WTC11 (cell line): Measurements from ENCODE around the gene CBFA2T2. TPM values are rescaled to one million over a fixed set of nuclear protein-coding genes. Genes with fewer than 3 reads are reported as not detected.

Experiments
- ATAC-seq: fragments of 200-7000 bp; cut with Tn5 transposase; 2 replicates; pipeline ENCODE4 v1.10.0; 2021; ENCODE audit warnings: mild to moderate bottlenecking, moderate library complexity
- CTCF ChIA-PET: fragments of 300-600 bp; sonication (Branson Sonifier 250); formaldehyde crosslinking; loops from one replicate; lab custom pipeline; 2021; ENCODE audit warnings: antibody characterized with exemption; lab: Charles Lee
- POLR2A ChIA-PET: fragments of 350-600 bp; sonication (Branson Sonifier 250); formaldehyde crosslinking; loops from one replicate; lab custom pipeline; 2021; ENCODE audit warnings: antibody characterized with exemption; lab: Charles Lee
- DNase-seq: peaks from one replicate; pipeline ENCODE4 v3.0.0; 2021; ENCODE audit warnings: low spot score
- H3K27ac Mint-ChIP-seq: 2 replicates; pipeline ENCODE4 v1.8.0; 2021; ENCODE audit warnings: mixed read lengths
- H3K27me3 Mint-ChIP-seq: 2 replicates; pipeline ENCODE4 v1.8.0; 2021; ENCODE audit warnings: low read depth, mild to moderate bottlenecking, moderate library complexity, mixed read lengths
- H3K36me3 Mint-ChIP-seq: 2 replicates; pipeline ENCODE4 v1.8.0; 2021; ENCODE audit warnings: mixed read lengths
- H3K4me1 Mint-ChIP-seq: 2 replicates; pipeline ENCODE4 v1.8.0; 2022; ENCODE audit warnings: mixed read lengths
- H3K4me3 Mint-ChIP-seq: 2 replicates; pipeline ENCODE4 v1.8.0; 2021; ENCODE audit warnings: mild to moderate bottlenecking, moderate library complexity, mixed read lengths
- H3K9me3 Mint-ChIP-seq: 2 replicates; pipeline ENCODE4 v1.8.0; 2021; ENCODE audit warnings: mixed read lengths
- ESRRA ChIP-seq: sonication (generic); formaldehyde crosslinking; IDR thresholded peaks from 2 replicates; pipeline ENCODE4 v1.8.1; 2022; ENCODE audit warnings: mild to moderate bottlenecking, missing genetic modification reagents, borderline replicate concordance
- FOXJ3 ChIP-seq: sonication (generic); formaldehyde crosslinking; IDR thresholded peaks from 2 replicates; pipeline ENCODE4 v1.9.0; 2021; ENCODE audit warnings: missing genetic modification reagents, mild to moderate bottlenecking, borderline replicate concordance
- GABPB1 ChIP-seq: sonication (generic); formaldehyde crosslinking; IDR thresholded peaks from 2 replicates; pipeline ENCODE4 v1.8.1; 2023; ENCODE audit warnings: mild to moderate bottlenecking, missing genetic modification reagents
- GRHL2 ChIP-seq: fragments of 250-450 bp; sonication (Bioruptor Pico); IDR thresholded peaks from 2 replicates; pipeline ENCODE4 v1.8.0; 2022; ENCODE audit warnings: mild to moderate bottlenecking, moderate library complexity; ENCODE audit not compliant: insufficient replicate concordance, severe bottlenecking
- MXD4 ChIP-seq: fragments of 250-450 bp; sonication (Bioruptor Pico); IDR thresholded peaks from 2 replicates; pipeline ENCODE4 v1.8.0; 2021; ENCODE audit warnings: mild to moderate bottlenecking, moderate library complexity, borderline replicate concordance
- NR1H2 ChIP-seq: sonication (generic); formaldehyde crosslinking; IDR thresholded peaks from 2 replicates; pipeline ENCODE4 v1.9.0; 2021; ENCODE audit warnings: mild to moderate bottlenecking, moderate library complexity, missing genetic modification reagents
- NR2C2 ChIP-seq: sonication (generic); formaldehyde crosslinking; IDR thresholded peaks from 2 replicates; pipeline ENCODE4 v1.8.0; 2022; ENCODE audit warnings: mild to moderate bottlenecking, missing genetic modification reagents
- TEAD4 ChIP-seq: sonication (generic); formaldehyde crosslinking; IDR thresholded peaks from 2 replicates; pipeline ENCODE4 v1.8.0; 2022; ENCODE audit warnings: mild to moderate bottlenecking, missing genetic modification reagents
- TP53 ChIP-seq: sonication (generic); formaldehyde crosslinking; IDR thresholded peaks from 2 replicates; pipeline ENCODE4 v1.8.1; 2023; ENCODE audit warnings: mild to moderate bottlenecking, missing genetic modification reagents
- ZNF416 ChIP-seq: fragments of 250-450 bp; sonication (Bioruptor Pico); IDR thresholded peaks from 2 replicates; pipeline ENCODE4 v1.9.0; 2021; ENCODE audit warnings: mild to moderate bottlenecking, inconsistent platforms
- total RNA-seq: library from RNA; stranded (reverse); gene quantifications from 3 replicates; pipeline ENCODE4 v1.2.3, GENCODE V29; 2021
- TF ChIP-seq, protein P1 (sequence below): sonication (generic); formaldehyde crosslinking; IDR thresholded peaks from 2 replicates; pipeline ENCODE4 v1.8.1; 2023; ENCODE audit warnings: mild to moderate bottlenecking, missing genetic modification reagents, moderate library complexity
- TF ChIP-seq, protein P2 (sequence below): sonication (generic); formaldehyde crosslinking; IDR thresholded peaks from 2 replicates; pipeline ENCODE4 v1.8.1; 2023; ENCODE audit warnings: mild to moderate bottlenecking, missing genetic modification reagents
- TF ChIP-seq, protein P3 (sequence below): sonication (generic); formaldehyde crosslinking; IDR thresholded peaks from 2 replicates; pipeline ENCODE4 v1.8.1; 2022; ENCODE audit warnings: mild to moderate bottlenecking, missing genetic modification reagents, moderate library complexity, borderline replicate concordance
- TF ChIP-seq, protein P4 (sequence below): sonication (generic); formaldehyde crosslinking; IDR thresholded peaks from 2 replicates; pipeline ENCODE4 v1.8.0; 2022; ENCODE audit warnings: mild to moderate bottlenecking, missing genetic modification reagents
- TF ChIP-seq, protein P5 (sequence below): fragments of 250-450 bp; sonication (Bioruptor Pico); IDR thresholded peaks from 2 replicates; pipeline ENCODE4 v2.1.2; 2022; ENCODE audit warnings: mild to moderate bottlenecking, moderate library complexity
- TF ChIP-seq, protein P6 (sequence below): sonication (generic); formaldehyde crosslinking; IDR thresholded peaks from 2 replicates; pipeline ENCODE4 v1.8.1; 2022; ENCODE audit warnings: missing genetic modification reagents, borderline replicate concordance
- TF ChIP-seq, protein P7 (sequence below): fragments of 200-600 bp; IDR thresholded peaks from 2 replicates; pipeline ENCODE4 v1.8.0; 2022; ENCODE audit warnings: antibody characterized with exemption
- TF ChIP-seq, protein P8 (sequence below): sonication (generic); formaldehyde crosslinking; IDR thresholded peaks from 2 replicates; pipeline ENCODE4 v1.8.0; 2022; ENCODE audit warnings: mild to moderate bottlenecking, missing genetic modification reagents

Gene CBFA2T2
- total RNA-seq, 1 experiment from 2014 or later, result 22.1 TPM

DNA sequence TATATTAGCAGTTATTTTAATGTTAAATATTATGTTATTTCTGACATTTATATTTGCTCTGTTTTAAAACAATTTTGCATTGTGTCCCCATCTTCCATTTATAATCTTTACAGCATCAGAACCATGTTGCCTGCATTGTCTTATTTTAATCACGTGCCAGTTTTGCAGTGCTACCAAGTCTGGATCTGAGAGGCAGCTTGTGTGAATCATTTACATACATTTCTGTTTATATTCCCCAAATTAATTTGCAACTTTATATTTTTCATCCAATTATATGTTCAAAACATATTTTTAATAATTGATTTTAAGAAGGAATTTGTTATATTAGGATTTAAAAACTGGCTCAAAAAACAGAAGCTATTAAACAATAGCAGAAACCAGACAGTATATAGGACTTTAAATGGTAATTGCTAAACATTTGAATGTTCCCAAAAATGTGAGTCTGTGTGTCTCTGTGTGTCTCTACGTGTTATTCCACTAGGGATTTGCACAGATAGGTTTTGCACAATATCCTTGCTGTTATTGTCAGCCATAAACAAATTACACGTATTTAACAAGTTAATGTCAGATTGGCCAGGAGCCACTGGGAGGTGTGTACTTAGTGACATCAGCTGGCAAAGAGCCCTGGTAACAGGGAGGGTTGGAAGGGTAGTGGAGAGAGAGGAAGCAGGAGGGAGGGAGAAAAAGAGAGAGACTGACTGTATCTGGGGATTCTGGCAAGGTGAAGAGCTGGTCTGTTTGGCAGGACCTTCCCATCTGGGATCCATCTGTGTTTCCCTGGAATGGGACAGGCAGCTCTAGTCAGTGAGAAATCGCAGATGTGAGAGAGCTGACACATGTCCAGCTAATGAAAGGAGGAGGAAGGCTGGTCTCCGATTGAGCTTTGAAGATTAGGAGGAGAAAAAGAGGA is 72.1 kb downstream of the CBFA2T2 start:
- DNase-seq, result no peak
- CTCF ChIA-PET, result interaction anchor here (1.0 to 1.2 kb wide), 3 partner anchors 15 to 105 kb away, joined by 3 read pairs; no protein-coding TSS in a partner anchor
- no peak overlapping the region for H3K4me3 Mint-ChIP-seq

DNA sequence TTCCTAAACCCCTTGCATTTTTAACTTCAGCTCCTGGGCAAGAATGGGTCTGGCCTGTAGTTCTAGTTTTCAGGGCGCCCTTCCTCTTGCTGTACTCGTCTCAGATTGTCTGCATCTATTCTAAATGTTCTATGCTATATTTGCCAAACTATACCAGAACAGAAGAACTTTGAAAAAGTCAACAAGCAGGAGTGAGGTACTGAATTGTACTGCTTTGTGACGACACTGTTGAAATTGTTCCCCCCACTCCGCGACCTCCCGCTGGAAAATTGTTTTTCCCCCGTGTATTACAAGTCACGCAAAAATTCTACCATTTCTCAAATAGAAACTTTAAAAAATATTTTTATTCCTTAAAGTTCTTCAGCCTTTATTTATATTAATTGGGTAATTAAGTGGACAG is 73.9 kb downstream of the CBFA2T2 start:
- Mint-ChIP-seq H3K27me3 (peaks cover 51% of the 10 kb centered on the region), H3K27ac (no peak overlapping the region), H3K4me1 (peaks cover 32% of the 10 kb centered on the region), H3K9me3 (no peaks in the 10 kb centered on the region), H3K36me3 (no peaks in the 10 kb centered on the region), H3K4me3 (no peak overlapping the region)
- POLR2A ChIA-PET, result no interaction called here
- DNase-seq, result no peak
- TF ChIP-seq, protein P1, sequence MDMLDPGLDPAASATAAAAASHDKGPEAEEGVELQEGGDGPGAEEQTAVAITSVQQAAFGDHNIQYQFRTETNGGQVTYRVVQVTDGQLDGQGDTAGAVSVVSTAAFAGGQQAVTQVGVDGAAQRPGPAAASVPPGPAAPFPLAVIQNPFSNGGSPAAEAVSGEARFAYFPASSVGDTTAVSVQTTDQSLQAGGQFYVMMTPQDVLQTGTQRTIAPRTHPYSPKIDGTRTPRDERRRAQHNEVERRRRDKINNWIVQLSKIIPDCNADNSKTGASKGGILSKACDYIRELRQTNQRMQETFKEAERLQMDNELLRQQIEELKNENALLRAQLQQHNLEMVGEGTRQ (CRISPR knock-in tag), result no peak
- TF ChIP-seq, protein P2, sequence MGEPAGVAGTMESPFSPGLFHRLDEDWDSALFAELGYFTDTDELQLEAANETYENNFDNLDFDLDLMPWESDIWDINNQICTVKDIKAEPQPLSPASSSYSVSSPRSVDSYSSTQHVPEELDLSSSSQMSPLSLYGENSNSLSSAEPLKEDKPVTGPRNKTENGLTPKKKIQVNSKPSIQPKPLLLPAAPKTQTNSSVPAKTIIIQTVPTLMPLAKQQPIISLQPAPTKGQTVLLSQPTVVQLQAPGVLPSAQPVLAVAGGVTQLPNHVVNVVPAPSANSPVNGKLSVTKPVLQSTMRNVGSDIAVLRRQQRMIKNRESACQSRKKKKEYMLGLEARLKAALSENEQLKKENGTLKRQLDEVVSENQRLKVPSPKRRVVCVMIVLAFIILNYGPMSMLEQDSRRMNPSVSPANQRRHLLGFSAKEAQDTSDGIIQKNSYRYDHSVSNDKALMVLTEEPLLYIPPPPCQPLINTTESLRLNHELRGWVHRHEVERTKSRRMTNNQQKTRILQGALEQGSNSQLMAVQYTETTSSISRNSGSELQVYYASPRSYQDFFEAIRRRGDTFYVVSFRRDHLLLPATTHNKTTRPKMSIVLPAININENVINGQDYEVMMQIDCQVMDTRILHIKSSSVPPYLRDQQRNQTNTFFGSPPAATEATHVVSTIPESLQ (CRISPR knock-in tag), result no peak
- TF ChIP-seq, protein P3, sequence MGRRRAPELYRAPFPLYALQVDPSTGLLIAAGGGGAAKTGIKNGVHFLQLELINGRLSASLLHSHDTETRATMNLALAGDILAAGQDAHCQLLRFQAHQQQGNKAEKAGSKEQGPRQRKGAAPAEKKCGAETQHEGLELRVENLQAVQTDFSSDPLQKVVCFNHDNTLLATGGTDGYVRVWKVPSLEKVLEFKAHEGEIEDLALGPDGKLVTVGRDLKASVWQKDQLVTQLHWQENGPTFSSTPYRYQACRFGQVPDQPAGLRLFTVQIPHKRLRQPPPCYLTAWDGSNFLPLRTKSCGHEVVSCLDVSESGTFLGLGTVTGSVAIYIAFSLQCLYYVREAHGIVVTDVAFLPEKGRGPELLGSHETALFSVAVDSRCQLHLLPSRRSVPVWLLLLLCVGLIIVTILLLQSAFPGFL (CRISPR knock-in tag), result no peak
- TF ChIP-seq NR1H2 (CRISPR knock-in tag), result no peak
- TF ChIP-seq, protein P4, sequence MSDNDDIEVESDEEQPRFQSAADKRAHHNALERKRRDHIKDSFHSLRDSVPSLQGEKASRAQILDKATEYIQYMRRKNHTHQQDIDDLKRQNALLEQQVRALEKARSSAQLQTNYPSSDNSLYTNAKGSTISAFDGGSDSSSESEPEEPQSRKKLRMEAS (CRISPR knock-in tag), result no peak
- TF ChIP-seq TP53 (CRISPR knock-in tag), result no peak
- TF ChIP-seq FOXJ3, result no peak
- TF ChIP-seq, protein P5, sequence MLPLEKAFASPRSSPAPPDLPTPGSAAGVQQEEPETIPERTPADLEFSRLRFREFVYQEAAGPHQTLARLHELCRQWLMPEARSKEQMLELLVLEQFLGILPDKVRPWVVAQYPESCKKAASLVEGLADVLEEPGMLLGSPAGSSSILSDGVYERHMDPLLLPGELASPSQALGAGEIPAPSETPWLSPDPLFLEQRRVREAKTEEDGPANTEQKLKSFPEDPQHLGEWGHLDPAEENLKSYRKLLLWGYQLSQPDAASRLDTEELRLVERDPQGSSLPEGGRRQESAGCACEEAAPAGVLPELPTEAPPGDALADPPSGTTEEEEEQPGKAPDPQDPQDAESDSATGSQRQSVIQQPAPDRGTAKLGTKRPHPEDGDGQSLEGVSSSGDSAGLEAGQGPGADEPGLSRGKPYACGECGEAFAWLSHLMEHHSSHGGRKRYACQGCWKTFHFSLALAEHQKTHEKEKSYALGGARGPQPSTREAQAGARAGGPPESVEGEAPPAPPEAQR, result no peak
- no peak for TF ChIP-seq NR2C2
- TF ChIP-seq, protein P6, sequence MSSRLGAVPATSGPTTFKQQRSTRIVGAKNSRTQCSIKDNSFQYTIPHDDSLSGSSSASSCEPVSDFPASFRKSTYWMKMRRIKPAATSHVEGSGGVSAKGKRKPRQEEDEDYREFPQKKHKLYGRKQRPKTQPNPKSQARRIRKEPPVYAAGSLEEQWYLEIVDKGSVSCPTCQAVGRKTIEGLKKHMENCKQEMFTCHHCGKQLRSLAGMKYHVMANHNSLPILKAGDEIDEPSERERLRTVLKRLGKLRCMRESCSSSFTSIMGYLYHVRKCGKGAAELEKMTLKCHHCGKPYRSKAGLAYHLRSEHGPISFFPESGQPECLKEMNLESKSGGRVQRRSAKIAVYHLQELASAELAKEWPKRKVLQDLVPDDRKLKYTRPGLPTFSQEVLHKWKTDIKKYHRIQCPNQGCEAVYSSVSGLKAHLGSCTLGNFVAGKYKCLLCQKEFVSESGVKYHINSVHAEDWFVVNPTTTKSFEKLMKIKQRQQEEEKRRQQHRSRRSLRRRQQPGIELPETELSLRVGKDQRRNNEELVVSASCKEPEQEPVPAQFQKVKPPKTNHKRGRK (CRISPR knock-in tag), result no peak
- no peak for TF ChIP-seq ZNF416 (CRISPR knock-in tag)
- CTCF ChIA-PET, result no interaction called here
- no peak for ATAC-seq

More for the DNA sequence above, 72.1 kb downstream of the CBFA2T2 start:
- no peak for TF ChIP-seq TEAD4 (CRISPR knock-in tag)
- TF ChIP-seq, protein P7, sequence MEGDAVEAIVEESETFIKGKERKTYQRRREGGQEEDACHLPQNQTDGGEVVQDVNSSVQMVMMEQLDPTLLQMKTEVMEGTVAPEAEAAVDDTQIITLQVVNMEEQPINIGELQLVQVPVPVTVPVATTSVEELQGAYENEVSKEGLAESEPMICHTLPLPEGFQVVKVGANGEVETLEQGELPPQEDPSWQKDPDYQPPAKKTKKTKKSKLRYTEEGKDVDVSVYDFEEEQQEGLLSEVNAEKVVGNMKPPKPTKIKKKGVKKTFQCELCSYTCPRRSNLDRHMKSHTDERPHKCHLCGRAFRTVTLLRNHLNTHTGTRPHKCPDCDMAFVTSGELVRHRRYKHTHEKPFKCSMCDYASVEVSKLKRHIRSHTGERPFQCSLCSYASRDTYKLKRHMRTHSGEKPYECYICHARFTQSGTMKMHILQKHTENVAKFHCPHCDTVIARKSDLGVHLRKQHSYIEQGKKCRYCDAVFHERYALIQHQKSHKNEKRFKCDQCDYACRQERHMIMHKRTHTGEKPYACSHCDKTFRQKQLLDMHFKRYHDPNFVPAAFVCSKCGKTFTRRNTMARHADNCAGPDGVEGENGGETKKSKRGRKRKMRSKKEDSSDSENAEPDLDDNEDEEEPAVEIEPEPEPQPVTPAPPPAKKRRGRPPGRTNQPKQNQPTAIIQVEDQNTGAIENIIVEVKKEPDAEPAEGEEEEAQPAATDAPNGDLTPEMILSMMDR, result no peak
- no peak for TF ChIP-seq GRHL2 (CRISPR knock-in tag)
- TF ChIP-seq ESRRA, result no peak
- TF ChIP-seq GABPB1 (CRISPR knock-in tag), result peak; percentile 27; the same call in 1 of the 2 replicates
- TF ChIP-seq MXD4, result no peak
- TF ChIP-seq, protein P8, sequence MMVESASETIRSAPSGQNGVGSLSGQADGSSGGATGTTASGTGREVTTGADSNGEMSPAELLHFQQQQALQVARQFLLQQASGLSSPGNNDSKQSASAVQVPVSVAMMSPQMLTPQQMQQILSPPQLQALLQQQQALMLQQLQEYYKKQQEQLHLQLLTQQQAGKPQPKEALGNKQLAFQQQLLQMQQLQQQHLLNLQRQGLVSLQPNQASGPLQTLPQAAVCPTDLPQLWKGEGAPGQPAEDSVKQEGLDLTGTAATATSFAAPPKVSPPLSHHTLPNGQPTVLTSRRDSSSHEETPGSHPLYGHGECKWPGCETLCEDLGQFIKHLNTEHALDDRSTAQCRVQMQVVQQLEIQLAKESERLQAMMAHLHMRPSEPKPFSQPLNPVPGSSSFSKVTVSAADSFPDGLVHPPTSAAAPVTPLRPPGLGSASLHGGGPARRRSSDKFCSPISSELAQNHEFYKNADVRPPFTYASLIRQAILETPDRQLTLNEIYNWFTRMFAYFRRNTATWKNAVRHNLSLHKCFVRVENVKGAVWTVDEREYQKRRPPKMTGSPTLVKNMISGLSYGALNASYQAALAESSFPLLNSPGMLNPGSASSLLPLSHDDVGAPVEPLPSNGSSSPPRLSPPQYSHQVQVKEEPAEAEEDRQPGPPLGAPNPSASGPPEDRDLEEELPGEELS (CRISPR knock-in tag), result no peak
- POLR2A ChIA-PET, result interaction anchor here (0.7 kb wide), 1 partner anchor 109 kb away, joined by 3 read pairs; no protein-coding TSS in a partner anchor
- Mint-ChIP-seq H3K36me3 (peaks cover 4% of the 10 kb centered on the region), H3K27me3 (peaks cover 34% of the 10 kb centered on the region), H3K4me1 (peaks cover 17% of the 10 kb centered on the region), H3K27ac (peak overlapping the region; percentile 33; the same call in 1 of the 2 replicates), H3K9me3 (no peaks in the 10 kb centered on the region)
- ATAC-seq, result peak; percentile 83
